Measurements from ENCODE around the gene PRR36.
"Not testable (repeated sequence)": the region's sequence is repeated elsewhere in the genome, so short reads cannot be mapped to it uniquely, and the experiment has no call there.

Gene PRR36

GRCh38 chr19:7870571-7871436 lies 3.4 kb downstream of the PRR36 start:
- no peak for DNase-seq

- DNase-seq, result no peak
These were observed 4.2 kb downstream of the PRR36 start for GRCh38 chr19:7869910-7870511.

- DNase-seq, result no peak
These were observed 4.7 kb downstream of the PRR36 start for GRCh38 chr19:7869453-7869909.

- DNase-seq, result no peak
These were observed 5.3 kb downstream of the PRR36 start for GRCh38 chr19:7868671-7869452.

GRCh38 chr19:7868326-7868670 lies 5.9 kb downstream of the PRR36 start:
- DNase-seq, result no peak

GRCh38 chr19:7867092-7867844 lies 6.9 kb downstream of the PRR36 start:
- no peak for DNase-seq

- DNase-seq, result no peak
These were observed 7.6 kb downstream of the PRR36 start for GRCh38 chr19:7866399-7867091.

- no peak for DNase-seq
These were observed 8.8 kb downstream of the PRR36 start for GRCh38 chr19:7865262-7865911.

GRCh38 chr19:7864690-7865074 lies 9.5 kb downstream of the PRR36 start:
- DNase-seq, result no peak

- no peak for DNase-seq
These were observed 10.1 kb downstream of the PRR36 start for GRCh38 chr19:7863971-7864689.

- no peak for DNase-seq
These were observed 10.8 kb downstream of the PRR36 start for GRCh38 chr19:7863157-7863970.

- DNase-seq, result no peak
These were observed 11.7 kb downstream of the PRR36 start for GRCh38 chr19:7862413-7862951.

- no peak for DNase-seq
These were observed 12.4 kb downstream of the PRR36 start for GRCh38 chr19:7861619-7862412.

- DNase-seq, result no peak
These were observed 13.2 kb downstream of the PRR36 start for GRCh38 chr19:7860714-7861618.

GRCh38 chr19:7859831-7860713 lies 14.1 kb downstream of the PRR36 start:
- DNase-seq, result no peak

GRCh38 chr19:7859087-7859486 lies 15.1 kb downstream of the PRR36 start:
- DNase-seq, result not testable (repeated sequence)

Data from DMS79 (cell line).